Stimulated activated memory B cell treated with anti-CD40 and anti-IgM and Interleukin-4, amounts not matched to agents 10 μg/mL and 1 μg/mL and 100 μg/mL, for 72 hours (primary cell): Measurements from ENCODE around the gene HES2.
"Not testable (repeated sequence)": the region's sequence is repeated elsewhere in the genome, so short reads cannot be mapped to it uniquely, and the experiment has no call there.

Experiments
- ATAC-seq: fragments of 150-1000 bp; cut with Tn5 transposase; 2 replicates; pipeline ENCODE4 v1.10.0; 2021
- H3K27ac Mint-ChIP-seq: one replicate; pipeline ENCODE4 v1.8.0; 2022; ENCODE audit warnings: mild to moderate bottlenecking, mixed read lengths
- H3K27me3 Mint-ChIP-seq: one replicate; pipeline ENCODE4 v1.8.0; 2022; ENCODE audit warnings: mixed read lengths
- H3K36me3 Mint-ChIP-seq: one replicate; pipeline ENCODE4 v1.8.0; 2022; ENCODE audit warnings: mixed read lengths
- H3K4me1 Mint-ChIP-seq: one replicate; pipeline ENCODE4 v1.8.0; 2022; ENCODE audit warnings: mixed read lengths
- H3K4me3 Mint-ChIP-seq: one replicate; pipeline ENCODE4 v1.8.0; 2022; ENCODE audit warnings: mild to moderate bottlenecking, moderate library complexity, mixed read lengths
- H3K9me3 Mint-ChIP-seq: one replicate; pipeline ENCODE4 v1.8.0; 2022; ENCODE audit warnings: mixed read lengths

HES2 gene

DNA sequence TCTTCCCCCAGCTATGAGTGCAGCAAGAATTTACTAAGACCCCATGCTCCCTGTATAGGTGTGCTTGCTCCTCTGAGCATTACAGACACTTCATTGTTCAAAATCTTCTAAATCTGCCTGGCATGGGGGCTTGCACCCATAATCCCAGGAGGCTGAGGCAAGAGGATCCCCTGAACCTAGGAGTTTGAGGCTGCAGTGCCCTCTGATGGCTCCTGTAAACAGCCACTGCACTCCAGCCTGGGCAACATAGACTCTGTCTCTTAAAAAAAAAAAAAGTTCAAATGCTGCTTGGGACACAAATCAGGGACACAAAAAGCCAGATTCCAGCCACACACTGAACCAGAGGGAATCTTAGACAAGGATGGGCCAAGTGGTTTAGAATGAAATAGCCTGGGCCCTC, 22.7 kb downstream of the HES2 start:
- Mint-ChIP-seq H3K9me3 (no peaks in the 10 kb centered on the region), H3K27ac (peak overlapping the region; percentile 10), H3K36me3 (no peaks in the 10 kb centered on the region), H3K27me3 (peaks cover 12% of the 10 kb centered on the region), H3K4me1 (peaks cover 13% of the 10 kb centered on the region), H3K4me3 (no peak overlapping the region)
- no peak for ATAC-seq

DNA sequence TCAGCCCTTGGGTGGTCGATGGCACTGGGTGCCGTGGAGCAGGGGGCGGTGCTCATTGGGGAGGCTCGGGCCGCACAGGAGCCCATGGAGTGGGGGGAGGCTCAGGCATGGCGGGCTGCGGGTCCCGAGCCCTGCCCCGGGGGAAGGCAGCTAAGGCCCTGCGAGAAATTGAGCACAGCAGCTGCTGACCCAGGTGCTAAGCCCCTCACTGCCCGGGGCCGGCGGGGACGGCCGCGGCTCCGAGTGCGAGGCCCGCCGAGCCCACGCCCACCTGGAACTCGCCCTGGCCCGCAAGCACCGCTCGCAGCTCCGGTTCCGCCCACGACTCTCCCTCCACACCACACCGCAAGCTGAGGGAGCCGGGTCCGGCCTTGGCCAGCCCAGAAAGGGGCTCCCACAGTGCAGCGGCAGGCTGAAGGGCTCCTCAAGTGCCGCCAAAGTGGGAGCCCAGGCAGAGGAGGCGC, 23.9 kb downstream of the HES2 start:
- not testable (repeated sequence) for H3K9me3 Mint-ChIP-seq, ATAC-seq, H3K4me3 Mint-ChIP-seq, H3K36me3 Mint-ChIP-seq, H3K27ac Mint-ChIP-seq
- Mint-ChIP-seq H3K4me1 (peaks cover 14% of the 10 kb centered on the region), H3K27me3 (peaks cover 16% of the 10 kb centered on the region)

DNA sequence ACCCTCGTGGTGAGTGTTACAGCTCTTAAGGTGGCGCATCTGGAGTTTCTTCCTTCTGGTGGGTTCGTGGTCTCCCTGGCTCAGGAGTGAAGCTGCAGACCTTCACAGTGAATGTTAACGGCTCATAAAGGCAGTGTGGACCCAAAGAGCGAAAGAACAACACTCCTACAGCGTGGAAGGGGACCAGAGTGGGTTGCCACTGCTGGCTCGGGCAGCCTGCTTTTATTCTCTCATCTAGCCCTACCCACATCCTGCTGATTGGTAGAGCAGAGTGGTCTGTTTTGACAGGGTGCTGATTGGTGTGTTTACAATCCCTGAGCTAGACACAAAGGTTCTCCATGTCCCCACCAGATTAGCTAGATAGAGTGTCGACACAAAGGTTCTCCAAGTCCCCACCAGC, 24.6 kb downstream of the HES2 start:
- Mint-ChIP-seq H3K27me3 (peaks cover 19% of the 10 kb centered on the region), H3K4me1 (peaks cover 14% of the 10 kb centered on the region)
- H3K4me3 Mint-ChIP-seq, ATAC-seq, H3K9me3 Mint-ChIP-seq, H3K27ac Mint-ChIP-seq, H3K36me3 Mint-ChIP-seq: not testable (repeated sequence)

DNA sequence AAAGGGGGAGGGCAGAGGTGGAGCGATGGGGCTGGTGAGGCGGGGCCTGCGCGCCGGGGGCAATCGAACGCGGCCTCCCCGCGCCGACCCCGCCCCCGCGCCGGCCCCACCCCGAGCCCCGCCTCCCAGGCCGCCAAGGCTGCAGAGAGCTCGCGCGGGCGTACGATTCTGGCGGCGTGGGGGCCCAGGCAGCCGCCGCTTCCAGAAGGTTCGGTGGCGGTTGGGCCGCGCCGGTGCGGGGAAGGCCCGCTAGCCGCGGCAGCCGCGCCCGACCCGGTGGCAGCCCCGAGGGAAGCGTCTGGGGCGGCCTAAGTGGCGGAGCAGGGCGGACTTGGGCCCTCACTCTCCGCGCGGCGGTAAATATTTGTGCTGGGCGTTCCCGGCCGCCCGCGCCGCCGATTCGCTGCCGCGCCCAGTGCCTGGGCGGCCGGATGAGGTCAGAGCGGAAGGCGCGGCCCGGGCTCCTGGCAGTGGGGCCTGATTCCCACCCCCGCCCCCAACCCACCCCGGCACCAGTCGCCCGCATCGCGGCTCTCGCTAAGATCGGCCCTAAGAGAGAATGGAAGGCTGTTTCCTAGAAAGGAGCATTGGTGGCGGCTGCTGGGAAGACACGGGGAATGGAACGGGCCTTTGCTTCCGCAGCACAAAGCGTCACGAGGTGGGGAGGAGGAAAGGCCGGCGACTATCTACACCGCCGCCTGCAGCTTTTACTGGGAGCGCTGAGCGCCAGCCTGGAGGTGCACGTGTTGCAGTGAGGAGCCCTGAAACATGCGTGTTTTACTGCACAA, 26.1 kb downstream of the HES2 start, which contains the start of gene ACOT7:
ACOT7 (minus strand) TSS at position 368 of the 788 bp plus-strand sequence. CDS start 368 bp downstream, outside the sequence.
- Mint-ChIP-seq H3K4me1 (peaks cover 14% of the 10 kb centered on the region), H3K36me3 (no peaks in the 10 kb centered on the region), H3K4me3 (peak within 1 kb of the TSS; percentile 88), H3K27me3 (peaks cover 23% of the 10 kb centered on the region), H3K9me3 (no peaks in the 10 kb centered on the region), H3K27ac (peak within 1 kb of the TSS; percentile 86)
- ATAC-seq, result peak; percentile 95

DNA sequence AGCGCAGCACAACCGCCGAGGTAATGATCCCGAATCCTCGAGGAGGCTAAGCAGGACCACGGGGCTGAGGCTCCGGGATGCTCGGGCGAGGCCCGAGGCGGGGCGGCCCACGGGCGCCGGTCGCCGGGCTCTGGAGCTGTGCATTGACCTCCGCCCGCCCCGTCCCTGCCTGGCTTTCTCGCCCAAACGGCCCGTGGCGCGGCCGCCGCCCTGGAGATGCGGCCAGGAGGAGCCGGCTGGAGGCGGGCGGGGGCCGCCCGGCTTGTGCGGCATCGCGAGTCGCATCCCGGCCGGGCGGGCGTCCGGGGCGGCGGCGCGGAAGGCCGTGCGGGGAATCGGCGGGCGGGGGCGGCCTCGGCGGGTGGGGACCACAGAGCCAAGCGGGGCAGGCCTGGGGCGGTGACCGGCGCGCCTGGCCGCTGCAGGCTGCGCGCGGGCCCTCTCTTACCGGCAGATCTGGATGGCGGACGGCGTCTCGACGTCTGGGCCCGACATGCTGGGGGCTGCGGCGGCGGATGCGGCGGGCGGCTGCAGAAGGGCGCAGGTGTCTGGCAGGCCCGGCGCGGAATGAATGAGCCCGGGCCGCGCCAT, 26.8 kb downstream of the HES2 start:
- Mint-ChIP-seq H3K4me1 (peaks cover 14% of the 10 kb centered on the region), H3K27me3 (peaks cover 23% of the 10 kb centered on the region), H3K9me3 (no peaks in the 10 kb centered on the region), H3K4me3 (peak overlapping the region; percentile 88), H3K27ac (peak overlapping the region; percentile 86), H3K36me3 (no peaks in the 10 kb centered on the region)
- no peak for ATAC-seq

DNA sequence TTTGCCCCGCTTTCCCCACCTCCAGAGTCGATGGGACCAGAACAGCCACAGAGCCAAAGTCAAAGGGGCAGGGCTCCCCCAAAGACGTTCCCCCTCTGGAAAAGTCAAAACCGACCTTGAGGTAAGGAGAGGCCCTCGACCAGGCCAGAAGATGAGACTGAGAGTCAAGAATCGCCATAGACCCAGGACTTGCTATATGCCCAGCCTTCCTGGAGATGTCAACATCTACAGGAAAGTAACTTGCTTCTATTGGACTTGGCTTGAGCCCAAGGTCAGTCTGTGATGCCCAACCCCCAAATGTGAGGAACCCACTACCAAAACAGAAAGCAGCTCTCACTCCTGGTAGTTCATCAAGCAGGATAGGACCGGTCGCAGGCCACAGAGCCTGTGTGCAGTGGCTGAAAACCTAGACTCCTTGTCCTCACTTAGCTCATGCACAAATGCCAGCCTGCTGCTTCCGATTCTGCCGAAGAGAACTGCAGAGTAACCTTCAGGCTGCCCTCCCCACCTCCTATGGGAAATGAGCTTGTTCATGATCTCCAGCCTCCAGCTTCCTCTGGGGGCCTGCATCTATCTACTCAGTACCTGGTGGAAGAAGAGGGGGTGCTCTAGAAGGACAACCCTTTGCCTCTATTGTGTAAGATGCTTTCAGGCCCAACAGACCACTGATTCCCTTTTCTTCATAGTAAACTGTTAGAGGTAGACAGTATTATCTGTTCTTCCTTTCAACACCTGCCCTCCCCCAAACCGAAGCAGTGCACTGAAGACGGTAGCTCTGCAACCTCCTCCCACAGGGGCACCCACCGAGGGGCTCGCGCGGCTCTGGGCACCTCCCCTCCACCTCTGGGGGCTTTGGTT, 27.5 kb downstream of the HES2 start:
- Mint-ChIP-seq H3K27ac (peak overlapping the region; percentile 86), H3K9me3 (no peaks in the 10 kb centered on the region), H3K4me3 (peak overlapping the region; percentile 88), H3K4me1 (peaks cover 14% of the 10 kb centered on the region), H3K36me3 (no peaks in the 10 kb centered on the region), H3K27me3 (peaks cover 23% of the 10 kb centered on the region)
- no peak for ATAC-seq

DNA sequence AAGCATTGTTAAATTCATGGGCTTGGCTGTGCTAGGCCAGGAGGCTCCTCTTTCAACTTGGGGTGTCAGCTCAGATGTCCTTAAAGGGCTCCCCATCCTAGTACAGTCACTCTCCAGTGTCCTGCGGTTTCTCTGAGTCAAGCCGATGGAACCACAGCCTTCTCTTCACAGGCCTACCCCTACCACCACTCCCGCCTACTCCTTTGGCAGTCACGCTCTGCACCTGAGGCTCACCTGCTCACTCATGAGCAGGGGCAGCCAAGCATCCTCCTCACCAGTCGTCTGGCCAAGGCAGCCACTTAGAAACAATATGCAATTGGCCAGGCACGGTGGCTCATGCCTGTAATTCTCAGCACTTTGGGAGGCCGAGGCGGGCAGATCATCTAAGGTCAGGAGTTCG, 29.7 kb downstream of the HES2 start:
- no peak overlapping the region for H3K27ac Mint-ChIP-seq
- peaks cover 14% of the 10 kb centered on the region for H3K4me1 Mint-ChIP-seq
- H3K36me3 Mint-ChIP-seq, result no peaks in the 10 kb centered on the region
- H3K9me3 Mint-ChIP-seq, result no peaks in the 10 kb centered on the region
- H3K27me3 Mint-ChIP-seq, result peaks cover 23% of the 10 kb centered on the region
- ATAC-seq, result no peak
- no peak overlapping the region for H3K4me3 Mint-ChIP-seq

DNA sequence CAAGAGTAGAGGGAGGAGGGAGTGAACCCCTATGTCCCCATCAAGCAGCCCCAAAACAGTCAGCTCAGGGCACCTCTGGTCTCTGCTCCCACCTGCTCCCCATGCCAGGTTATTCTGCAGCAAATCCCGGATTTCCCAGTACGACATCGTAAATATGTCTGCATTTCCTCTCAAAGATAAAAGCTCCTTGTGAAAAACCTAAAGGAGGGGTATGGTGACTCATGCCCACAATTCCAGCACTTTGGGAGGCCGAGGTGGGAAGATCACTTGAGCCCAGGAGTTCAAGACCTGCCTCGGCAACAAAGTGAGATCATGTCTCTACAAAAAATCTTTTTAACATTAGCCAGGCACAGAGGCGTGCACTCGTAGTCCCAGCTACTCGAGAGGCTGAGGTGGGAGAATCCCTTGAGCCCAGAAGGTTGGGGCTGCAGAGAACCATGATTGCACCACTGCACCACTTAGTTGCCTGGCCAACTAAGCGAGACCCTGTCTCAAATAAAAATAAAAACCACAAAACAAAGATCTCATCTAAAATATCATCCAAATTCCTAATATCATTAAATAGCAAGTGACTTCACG, 33.3 kb downstream of the HES2 start:
- Mint-ChIP-seq H3K4me3 (no peak overlapping the region), H3K4me1 (no peaks in the 10 kb centered on the region), H3K27me3 (peaks cover 14% of the 10 kb centered on the region), H3K36me3 (no peaks in the 10 kb centered on the region), H3K27ac (no peak overlapping the region), H3K9me3 (peaks cover 3% of the 10 kb centered on the region)
- ATAC-seq, result no peak

DNA sequence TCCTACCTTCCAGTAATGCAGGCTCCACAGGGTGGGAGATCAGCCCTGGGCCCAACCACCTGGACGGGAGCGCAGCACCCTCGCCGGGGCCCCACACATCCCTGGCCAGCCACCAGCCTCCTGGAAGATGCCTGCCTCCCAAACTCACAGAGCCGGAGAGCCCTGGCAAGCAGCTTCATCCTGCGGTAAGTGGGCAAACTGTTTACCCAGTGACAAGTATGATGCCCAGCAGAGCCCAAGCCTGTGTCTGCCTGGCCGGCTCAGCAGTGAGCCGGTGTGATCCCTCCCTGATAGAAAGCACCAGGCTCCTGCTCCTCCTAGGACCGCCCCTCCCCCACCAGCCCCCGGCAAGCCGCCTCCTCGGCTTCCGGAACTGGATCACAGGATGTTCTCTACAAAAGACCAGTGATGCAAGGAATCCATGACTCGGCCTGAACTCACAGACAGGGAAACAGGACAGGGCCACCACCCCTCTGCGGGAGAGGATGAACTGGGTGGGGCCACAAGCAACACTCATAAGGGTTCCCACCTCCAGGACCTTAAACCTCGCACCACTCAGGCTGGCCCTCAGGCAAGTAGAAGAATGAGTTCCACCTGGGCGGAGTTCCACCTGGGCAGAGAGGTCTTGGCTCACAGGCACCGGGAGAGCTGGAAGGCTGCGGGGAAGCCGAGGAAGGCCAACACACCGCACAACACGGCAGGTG, 34.1 kb downstream of the HES2 start:
- H3K36me3 Mint-ChIP-seq, result no peaks in the 10 kb centered on the region
- H3K27ac Mint-ChIP-seq, result no peak overlapping the region

DNA sequence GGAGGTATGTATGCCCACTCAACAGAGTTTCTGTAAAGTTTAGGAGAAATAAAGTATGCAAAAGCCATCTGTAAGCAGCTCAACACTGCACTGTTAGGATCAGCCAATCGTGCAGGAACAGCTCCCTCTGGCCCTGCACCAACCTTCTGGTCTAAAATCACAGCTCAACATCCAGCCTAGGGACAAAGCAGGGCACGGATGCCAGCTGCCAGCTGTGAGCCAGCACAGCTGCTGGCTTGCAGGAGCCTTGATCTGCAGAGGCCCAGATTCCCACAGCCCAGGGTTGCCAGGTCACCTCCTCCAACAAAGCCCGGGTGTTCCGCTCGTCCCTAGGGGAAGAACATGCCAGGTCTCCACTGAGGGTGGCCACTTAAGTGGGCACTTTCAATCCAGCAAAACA, 34.8 kb downstream of the HES2 start:
- Mint-ChIP-seq H3K4me1 (no peaks in the 10 kb centered on the region), H3K27ac (no peak overlapping the region), H3K4me3 (no peak overlapping the region), H3K9me3 (peaks cover 3% of the 10 kb centered on the region), H3K27me3 (peaks cover 3% of the 10 kb centered on the region), H3K36me3 (no peaks in the 10 kb centered on the region)
- ATAC-seq, result no peak

More for the DNA sequence above, 34.1 kb downstream of the HES2 start:
- ATAC-seq, result no peak
- H3K27me3 Mint-ChIP-seq, result peaks cover 9% of the 10 kb centered on the region
- H3K4me1 Mint-ChIP-seq, result no peaks in the 10 kb centered on the region
- no peak overlapping the region for H3K4me3 Mint-ChIP-seq
- peaks cover 3% of the 10 kb centered on the region for H3K9me3 Mint-ChIP-seq

DNA sequence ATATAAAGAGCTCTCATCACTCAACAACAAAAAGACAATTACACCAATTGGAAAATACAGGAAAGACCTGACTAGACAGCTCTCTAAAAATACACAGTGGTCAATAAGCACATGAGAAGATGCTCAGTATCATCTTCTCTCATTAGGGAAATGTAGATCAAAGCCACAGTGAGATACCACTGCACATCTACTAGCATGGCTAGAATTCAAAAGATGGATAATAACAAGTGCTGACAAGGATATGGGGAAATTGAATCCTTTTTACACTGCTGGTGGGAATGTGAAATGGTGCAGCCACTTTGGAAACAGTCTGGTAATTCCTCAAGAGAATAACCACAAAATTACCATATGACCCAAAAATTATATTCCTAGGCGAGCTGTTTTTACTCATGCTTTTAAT, 35.6 kb downstream of the HES2 start:
- H3K27me3 Mint-ChIP-seq, result no peaks in the 10 kb centered on the region
- H3K4me3 Mint-ChIP-seq, result no peak overlapping the region
- no peak overlapping the region for H3K27ac Mint-ChIP-seq
- H3K4me1 Mint-ChIP-seq, result no peaks in the 10 kb centered on the region
- no peaks in the 10 kb centered on the region for H3K36me3 Mint-ChIP-seq
- no peak for ATAC-seq
- H3K9me3 Mint-ChIP-seq, result peaks cover 3% of the 10 kb centered on the region

DNA sequence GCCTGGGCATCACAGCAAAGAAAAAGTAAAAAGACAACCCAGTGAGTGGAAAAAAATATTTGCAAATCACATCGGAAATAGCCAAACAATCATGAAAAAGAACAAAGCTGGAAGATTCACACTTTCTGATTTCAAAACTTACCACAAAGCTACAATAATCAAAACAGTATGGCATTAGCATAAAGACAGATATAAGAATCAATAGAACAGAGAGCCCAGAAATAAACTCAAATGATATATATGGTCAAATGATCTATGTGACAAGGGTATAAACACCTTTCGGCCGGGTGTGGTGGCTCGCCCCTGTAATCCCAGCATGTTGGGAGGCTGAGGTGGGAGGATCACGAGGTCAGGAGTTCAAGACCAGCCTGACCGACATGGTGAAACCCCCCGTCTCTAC, 39.7 kb downstream of the HES2 start:
- H3K4me3 Mint-ChIP-seq, result no peak overlapping the region
- no peak for ATAC-seq
- peaks cover 3% of the 10 kb centered on the region for H3K9me3 Mint-ChIP-seq
- no peaks in the 10 kb centered on the region for H3K4me1 Mint-ChIP-seq
- no peaks in the 10 kb centered on the region for H3K36me3 Mint-ChIP-seq
- H3K27ac Mint-ChIP-seq, result no peak overlapping the region
- H3K27me3 Mint-ChIP-seq, result no peaks in the 10 kb centered on the region

DNA sequence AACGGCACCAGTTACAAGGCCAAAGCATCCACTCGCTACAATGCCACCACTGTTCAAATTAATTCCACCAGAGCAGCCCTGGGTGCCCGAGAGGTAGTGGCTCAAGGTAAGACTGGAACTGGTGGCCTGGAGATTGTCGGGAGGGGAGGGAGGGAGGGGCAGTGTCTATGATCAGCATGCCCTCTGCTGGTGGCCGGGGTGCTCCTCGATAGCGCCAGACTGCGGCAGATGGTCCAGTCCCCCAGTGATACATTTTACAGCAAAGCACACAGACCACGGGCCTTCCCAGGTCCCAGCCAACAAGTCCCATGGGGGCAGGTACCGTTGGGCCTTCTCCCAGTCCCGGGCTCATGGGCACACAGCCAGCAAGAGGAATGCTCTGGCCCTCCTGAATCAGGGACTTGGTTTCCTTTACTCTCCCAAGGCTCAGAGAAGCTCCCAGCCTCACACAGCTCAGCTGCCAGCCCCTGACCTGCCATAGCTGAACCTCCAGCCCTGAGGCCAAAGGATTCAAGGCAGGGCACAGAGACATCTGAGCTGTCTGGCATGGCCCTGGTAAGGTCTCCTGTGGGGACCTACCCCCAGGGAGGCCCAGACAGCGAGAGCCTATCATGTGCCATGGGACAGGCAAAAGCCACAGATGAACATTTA, 41.5 kb downstream of the HES2 start:
- Mint-ChIP-seq H3K4me3 (no peak overlapping the region), H3K27ac (no peak overlapping the region), H3K4me1 (no peaks in the 10 kb centered on the region), H3K36me3 (no peaks in the 10 kb centered on the region), H3K9me3 (no peaks in the 10 kb centered on the region), H3K27me3 (no peaks in the 10 kb centered on the region)
- ATAC-seq, result no peak
